Hepatocyte (in vitro differentiated cells): ENCODE data around the gene ELMO2.

Experiments used
- EZH2 ChIP-seq: fragments of 200-600 bp; sonication (generic); IDR thresholded peaks from 2 replicates; pipeline ENCODE4 v1.6.1; 2016; ENCODE audit warnings: antibody characterized with exemption, mild to moderate bottlenecking, borderline replicate concordance
- EZH2phosphoT487 ChIP-seq: fragments of 200-600 bp; sonication (generic); IDR thresholded peaks from one replicate; pipeline ENCODE4 v1.6.1; 2018; ENCODE audit warnings: antibody characterized with exemption, mild to moderate bottlenecking, low read depth, moderate library complexity; ENCODE audit not compliant: unreplicated experiment, severe bottlenecking
- TF ChIP-seq, protein P1 (sequence below): fragments of 200-600 bp; sonication (generic); IDR thresholded peaks from 2 replicates; pipeline ENCODE4 v1.5.1; 2016; ENCODE audit warnings: antibody characterized with exemption, mild to moderate bottlenecking; ENCODE audit not compliant: poor library complexity

DNA sequence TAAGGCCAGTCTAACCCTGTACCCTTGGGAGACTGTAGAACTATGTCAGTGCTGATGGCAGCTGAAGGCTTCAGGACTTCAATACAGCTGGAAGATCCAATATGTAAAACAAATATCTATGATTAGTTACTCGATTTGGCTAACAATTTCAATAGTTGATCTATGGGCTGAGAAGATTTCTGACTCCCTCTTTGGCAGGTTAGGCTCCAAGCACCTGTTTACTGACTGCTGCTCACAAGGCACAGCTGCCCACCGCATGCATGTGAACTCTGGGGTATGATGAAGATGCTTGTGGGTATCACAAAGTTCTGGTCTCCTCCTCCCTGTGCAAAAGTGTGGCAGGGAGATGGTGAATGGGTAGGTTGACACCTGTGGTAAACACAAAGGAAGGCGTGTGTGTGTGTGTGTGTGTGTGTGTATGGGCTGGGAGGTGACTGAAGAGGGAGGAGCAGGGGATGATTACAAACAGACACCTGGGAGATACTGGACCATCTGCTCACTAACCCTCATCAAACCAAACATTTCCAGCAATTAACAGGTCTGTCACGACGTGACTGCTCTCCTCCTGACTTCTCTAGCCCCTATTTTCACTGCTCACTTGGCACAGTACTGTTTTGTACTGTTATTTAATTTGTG, 18.1 kb downstream of the ELMO2 start:
- TF ChIP-seq, protein P1, sequence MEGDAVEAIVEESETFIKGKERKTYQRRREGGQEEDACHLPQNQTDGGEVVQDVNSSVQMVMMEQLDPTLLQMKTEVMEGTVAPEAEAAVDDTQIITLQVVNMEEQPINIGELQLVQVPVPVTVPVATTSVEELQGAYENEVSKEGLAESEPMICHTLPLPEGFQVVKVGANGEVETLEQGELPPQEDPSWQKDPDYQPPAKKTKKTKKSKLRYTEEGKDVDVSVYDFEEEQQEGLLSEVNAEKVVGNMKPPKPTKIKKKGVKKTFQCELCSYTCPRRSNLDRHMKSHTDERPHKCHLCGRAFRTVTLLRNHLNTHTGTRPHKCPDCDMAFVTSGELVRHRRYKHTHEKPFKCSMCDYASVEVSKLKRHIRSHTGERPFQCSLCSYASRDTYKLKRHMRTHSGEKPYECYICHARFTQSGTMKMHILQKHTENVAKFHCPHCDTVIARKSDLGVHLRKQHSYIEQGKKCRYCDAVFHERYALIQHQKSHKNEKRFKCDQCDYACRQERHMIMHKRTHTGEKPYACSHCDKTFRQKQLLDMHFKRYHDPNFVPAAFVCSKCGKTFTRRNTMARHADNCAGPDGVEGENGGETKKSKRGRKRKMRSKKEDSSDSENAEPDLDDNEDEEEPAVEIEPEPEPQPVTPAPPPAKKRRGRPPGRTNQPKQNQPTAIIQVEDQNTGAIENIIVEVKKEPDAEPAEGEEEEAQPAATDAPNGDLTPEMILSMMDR: no peak
- TF ChIP-seq EZH2 (no peak), EZH2phosphoT487 (no peak)
